Activated CD8-positive, alpha-beta memory T cell treated with anti-CD3 and anti-CD28 coated beads, Interleukin-2, amount 10 ng/mL, durations not matched to agents 7 days and 5 days (primary cell): ENCODE data around the gene SLC7A6OS. TPM values are rescaled to one million over a fixed set of nuclear protein-coding genes. Genes with fewer than 3 reads are reported as not detected.
"Not testable (repeated sequence)": the region's sequence is repeated elsewhere in the genome, so short reads cannot be mapped to it uniquely, and the experiment has no call there.

Experiments
- ATAC-seq: fragments of 150-1000 bp; cut with Tn5 transposase; one replicate; pipeline ENCODE4 v1.10.0; 2021; ENCODE audit warnings: moderate library complexity
- CTCF ChIA-PET: fragments of 350-600 bp; sonication (Branson Sonifier 250); formaldehyde crosslinking; loops from one replicate; lab custom pipeline; 2021; ENCODE audit warnings: antibody characterized with exemption; lab: Charles Lee
- DNase-seq: peaks from one replicate; pipeline ENCODE4 v3.0.0-alpha.2; 2020
- H3K27ac Mint-ChIP-seq: one replicate; pipeline ENCODE4 v1.8.0; 2021; ENCODE audit warnings: mild to moderate bottlenecking, mixed read lengths
- H3K27me3 Mint-ChIP-seq: one replicate; pipeline ENCODE4 v1.8.0; 2021; ENCODE audit warnings: mixed read lengths
- H3K36me3 Mint-ChIP-seq: one replicate; pipeline ENCODE4 v1.8.0; 2021; ENCODE audit warnings: mild to moderate bottlenecking, mixed read lengths
- H3K4me1 Mint-ChIP-seq: one replicate; pipeline ENCODE4 v1.8.0; 2021; ENCODE audit warnings: mixed read lengths
- H3K4me3 Mint-ChIP-seq: one replicate; pipeline ENCODE4 v1.8.0; 2021; ENCODE audit warnings: mild to moderate bottlenecking, moderate library complexity, mixed read lengths
- H3K9me3 Mint-ChIP-seq: one replicate; pipeline ENCODE4 v1.8.0; 2022; ENCODE audit warnings: low read depth, mixed read lengths
- total RNA-seq, 2 experiments: library from RNA; stranded (reverse); gene quantifications; one replicate each; pipeline ENCODE4 v1.2.3, GENCODE V29; 2021

Gene SLC7A6OS
- total RNA-seq, 2 experiments from 2014 or later = 29.8 to 30.8 TPM

GRCh38 chr16:68289621-68290329 lies 21.0 kb downstream of the SLC7A6OS start:
- Mint-ChIP-seq H3K4me3 (peak overlapping the region; percentile 4), H3K27ac (peak overlapping the region; percentile 84), H3K9me3 (no peaks in the 10 kb centered on the region), H3K27me3 (no peaks in the 10 kb centered on the region), H3K36me3 (peaks cover 54% of the 10 kb centered on the region), H3K4me1 (peaks cover 68% of the 10 kb centered on the region)
- ATAC-seq (peak; percentile 76), DNase-seq (peak; percentile 79)
- CTCF ChIA-PET = interaction anchor here (0.7 to 10.9 kb wide), 8 partner anchors 11 to 39 kb away, joined by 3 to 200 read pairs (median 4); partner anchors contain the start of genes PRMT7, SLC7A6 and SLC7A6OS

GRCh38 chr16:68289202-68289601 lies 21.5 kb downstream of the SLC7A6OS start:
- Mint-ChIP-seq H3K9me3 (no peaks in the 10 kb centered on the region), H3K4me3 (no peak overlapping the region), H3K4me1 (peaks cover 74% of the 10 kb centered on the region), H3K27me3 (no peaks in the 10 kb centered on the region), H3K36me3 (peaks cover 53% of the 10 kb centered on the region), H3K27ac (peak overlapping the region; percentile 84)
- no peak for ATAC-seq
- CTCF ChIA-PET = interaction anchor here (0.8 to 10.9 kb wide), 7 partner anchors 11 to 27 kb away, joined by 3 to 200 read pairs (median 3); partner anchors contain the start of genes PRMT7, SLC7A6 and SLC7A6OS
- no peak for DNase-seq

- H3K9me3 Mint-ChIP-seq, H3K27me3 Mint-ChIP-seq, DNase-seq, ATAC-seq, H3K4me3 Mint-ChIP-seq: not testable (repeated sequence)
- peak overlapping the region; percentile 84 for H3K27ac Mint-ChIP-seq
- H3K4me1 Mint-ChIP-seq = peaks cover 78% of the 10 kb centered on the region
- CTCF ChIA-PET = interaction anchor here (0.7 to 10.9 kb wide), 6 partner anchors 12 to 77 kb away, joined by 3 to 200 read pairs (median 4); partner anchors contain the start of genes PRMT7, SLC7A6 and SLC7A6OS
- peaks cover 52% of the 10 kb centered on the region for H3K36me3 Mint-ChIP-seq
These were observed 21.9 kb downstream of the SLC7A6OS start for GRCh38 chr16:68288796-68289195.

- H3K4me3 Mint-ChIP-seq = no peak overlapping the region
These were observed 22.5 kb downstream of the SLC7A6OS start for GRCh38 chr16:68288252-68288650.

GRCh38 chr16:68287276-68288251 lies 23.2 kb downstream of the SLC7A6OS start:
- Mint-ChIP-seq H3K36me3 (peaks cover 50% of the 10 kb centered on the region), H3K4me1 (peaks cover 89% of the 10 kb centered on the region), H3K27me3 (no peaks in the 10 kb centered on the region), H3K27ac (peak overlapping the region; percentile 84), H3K9me3 (no peaks in the 10 kb centered on the region), H3K4me3 (peak overlapping the region; percentile 15)
- CTCF ChIA-PET = interaction anchor here (1.2 to 10.9 kb wide), 5 partner anchors 11 to 42 kb away, joined by 3 to 200 read pairs (median 7); partner anchors contain the start of genes PRMT7, SLC7A6 and SLC7A6OS
- DNase-seq = peak; percentile 47
- no peak for ATAC-seq

More at GRCh38 chr16:68288252-68288650, 22.5 kb downstream of the SLC7A6OS start:
- DNase-seq (no peak), ATAC-seq (no peak)
- Mint-ChIP-seq H3K27me3 (no peaks in the 10 kb centered on the region), H3K36me3 (peaks cover 50% of the 10 kb centered on the region), H3K27ac (peak overlapping the region; percentile 84), H3K9me3 (no peaks in the 10 kb centered on the region), H3K4me1 (peaks cover 83% of the 10 kb centered on the region)
- CTCF ChIA-PET = interaction anchor here (0.7 to 10.9 kb wide), 5 partner anchors 12 to 76 kb away, joined by 3 to 200 read pairs (median 4); partner anchors contain the start of genes PRMT7, SLC7A6 and SLC7A6OS

- CTCF ChIA-PET = interaction anchor here (0.7 to 10.9 kb wide), 12 partner anchors 8 to 234 kb away, joined by 3 to 200 read pairs (median 6); partner anchors contain the start of genes PRMT7, SLC7A6 and SLC7A6OS
- ATAC-seq (peak; percentile 52), DNase-seq (peak; percentile 53)
- Mint-ChIP-seq H3K9me3 (no peaks in the 10 kb centered on the region), H3K4me3 (peak overlapping the region; percentile 71), H3K27me3 (no peaks in the 10 kb centered on the region), H3K27ac (peak overlapping the region; percentile 87), H3K4me1 (peaks cover 88% of the 10 kb centered on the region), H3K36me3 (peaks cover 52% of the 10 kb centered on the region)
These were observed 24.3 kb downstream of the SLC7A6OS start for GRCh38 chr16:68286153-68287074.

GRCh38 chr16:68285683-68286082 lies 25.1 kb downstream of the SLC7A6OS start:
- Mint-ChIP-seq H3K4me3 (peak overlapping the region; percentile 54), H3K9me3 (no peaks in the 10 kb centered on the region), H3K27ac (peak overlapping the region; percentile 87), H3K27me3 (no peaks in the 10 kb centered on the region), H3K36me3 (peaks cover 50% of the 10 kb centered on the region), H3K4me1 (peaks cover 87% of the 10 kb centered on the region)
- ATAC-seq = no peak
- no peak for DNase-seq
- CTCF ChIA-PET = interaction anchor here (0.7 to 10.9 kb wide), 14 partner anchors 9 to 235 kb away, joined by 3 to 200 read pairs (median 6); partner anchors contain the start of genes PRMT7, SLC7A6 and SLC7A6OS

GRCh38 chr16:68284847-68285246 lies 25.9 kb downstream of the SLC7A6OS start:
- Mint-ChIP-seq H3K27ac (peak overlapping the region; percentile 87), H3K27me3 (no peaks in the 10 kb centered on the region), H3K4me3 (peak overlapping the region; percentile 54), H3K4me1 (peaks cover 83% of the 10 kb centered on the region), H3K36me3 (peaks cover 48% of the 10 kb centered on the region), H3K9me3 (no peaks in the 10 kb centered on the region)
- DNase-seq (no peak), ATAC-seq (peak; percentile 21)
- CTCF ChIA-PET = interaction anchor here (0.9 to 10.9 kb wide), 12 partner anchors 8 to 236 kb away, joined by 3 to 200 read pairs (median 6); partner anchors contain the start of genes PRMT7, SLC7A6 and SLC7A6OS

GRCh38 chr16:68283801-68284598 lies 26.7 kb downstream of the SLC7A6OS start:
- peak; percentile 37 for ATAC-seq
- peaks cover 50% of the 10 kb centered on the region for H3K36me3 Mint-ChIP-seq
- no peaks in the 10 kb centered on the region for H3K9me3 Mint-ChIP-seq

GRCh38 chr16:68283346-68283745 lies 27.4 kb downstream of the SLC7A6OS start:
- Mint-ChIP-seq H3K4me1 (peaks cover 73% of the 10 kb centered on the region), H3K9me3 (no peaks in the 10 kb centered on the region), H3K36me3 (peaks cover 50% of the 10 kb centered on the region), H3K27ac (peak overlapping the region; percentile 87), H3K4me3 (no peak overlapping the region), H3K27me3 (no peaks in the 10 kb centered on the region)
- no peak for DNase-seq
- CTCF ChIA-PET = interaction anchor here (0.8 to 10.9 kb wide), 9 partner anchors 10 to 85 kb away, joined by 3 to 200 read pairs (median 6); partner anchors contain the start of genes PRMT7, SLC7A6 and SLC7A6OS
- no peak for ATAC-seq

More at GRCh38 chr16:68283801-68284598, 26.7 kb downstream of the SLC7A6OS start:
- DNase-seq = no peak
- CTCF ChIA-PET = interaction anchor here (0.6 to 10.9 kb wide), 12 partner anchors 7 to 85 kb away, joined by 3 to 200 read pairs (median 5); partner anchors contain the start of genes PRMT7, SLC7A6 and SLC7A6OS
- peak overlapping the region; percentile 87 for H3K27ac Mint-ChIP-seq
- H3K27me3 Mint-ChIP-seq = no peaks in the 10 kb centered on the region
- H3K4me1 Mint-ChIP-seq = peaks cover 76% of the 10 kb centered on the region
- peak overlapping the region; percentile 54 for H3K4me3 Mint-ChIP-seq

GRCh38 chr16:68282064-68282452 lies 28.7 kb downstream of the SLC7A6OS start:
- DNase-seq (no peak), ATAC-seq (no peak)
- Mint-ChIP-seq H3K9me3 (no peaks in the 10 kb centered on the region), H3K27me3 (no peaks in the 10 kb centered on the region), H3K4me3 (no peak overlapping the region), H3K4me1 (peaks cover 60% of the 10 kb centered on the region), H3K36me3 (peaks cover 40% of the 10 kb centered on the region), H3K27ac (peak overlapping the region; percentile 58)
- CTCF ChIA-PET = interaction anchor here (1.0 to 1.2 kb wide), 2 partner anchors 14 to 18 kb away, joined by 3 to 5 read pairs; partner anchors contain the start of gene SLC7A6
